ENCODE results near the gene GM2A. TPM values are rescaled to one million over a fixed set of nuclear protein-coding genes. Genes with fewer than 3 reads are reported as not detected.
"Not testable (repeated sequence)": the region's sequence is repeated elsewhere in the genome, so short reads cannot be mapped to it uniquely, and the experiment has no call there.

GM2A gene
- polyA plus RNA-seq, 3 donors, result 7.8 to 14.1 (median 10.1) TPM

GRCh38 chr5:151271336-151271735 is 18.4 kb downstream of the GM2A start:
- no peak overlapping the region for H3K27ac ChIP-seq (ENCODE audit: low read depth, low read length)

- H3K27ac ChIP-seq (ENCODE audit: low read depth, low read length), result no peak overlapping the region
Observed at GRCh38 chr5:151274666-151275065, 21.7 kb downstream of the GM2A start.

- H3K27ac ChIP-seq (ENCODE audit: low read depth, low read length), result no peak overlapping the region
- WGBS, 3 donors, result 92 to 98% (median 95%) methylated on average over 2 of the region's 2 CpGs
Observed at GRCh38 chr5:151275803-151276202, 22.8 kb downstream of the GM2A start.

GRCh38 chr5:151278845-151279244 is 25.9 kb downstream of the GM2A start:
- WGBS, 3 donors, result 69 to 83% (median 78%) methylated on average over 5 of the region's 5 CpGs
- H3K27ac ChIP-seq (ENCODE audit: low read depth, low read length), result no peak overlapping the region

GRCh38 chr5:151280443-151280842 is 27.5 kb downstream of the GM2A start:
- WGBS, 3 donors, result 85 to 94% (median 89%) methylated on average over 2 of the region's 2 CpGs
- no peak overlapping the region for H3K27ac ChIP-seq (ENCODE audit: low read depth, low read length)

- H3K27ac ChIP-seq (ENCODE audit: low read depth, low read length), result no peak overlapping the region
- 90 to 95% (median 92%) methylated on average over 13 of the region's 13 CpGs for WGBS, 3 donors
Observed at GRCh38 chr5:151281001-151281639, 28.1 kb downstream of the GM2A start.

- H3K27ac ChIP-seq (ENCODE audit: low read depth, low read length), result no peak overlapping the region
- WGBS, 3 donors, result 70 to 89% (median 84%) methylated on average over 4 of the region's 4 CpGs
Observed at GRCh38 chr5:151283120-151283825, 30.3 kb downstream of the GM2A start.

GRCh38 chr5:151284392-151284967 is 31.5 kb downstream of the GM2A start:
- H3K27ac ChIP-seq (ENCODE audit: low read depth, low read length), result no peak overlapping the region
- WGBS, 3 donors, result 28 to 32% (median 31%) methylated on average over 8 of the region's 8 CpGs

- WGBS, 3 donors, result 54 to 75% (median 68%) methylated on average over 5 of the region's 5 CpGs
- no peak overlapping the region for H3K27ac ChIP-seq (ENCODE audit: low read depth, low read length)
Observed at GRCh38 chr5:151285683-151286082, 32.7 kb downstream of the GM2A start.

- H3K27ac ChIP-seq (ENCODE audit: low read depth, low read length), result no peak overlapping the region
- WGBS, 3 donors, result 84 to 94% (median 86%) methylated on average over 1 of the region's 1 CpG
Observed at GRCh38 chr5:151286246-151286645, 33.3 kb downstream of the GM2A start.

- H3K27ac ChIP-seq (ENCODE audit: low read depth, low read length), result no peak overlapping the region
- WGBS, 3 donors, result 47 to 76% (median 63%) methylated on average over 2 of the region's 2 CpGs
Observed at GRCh38 chr5:151288180-151288579, 35.2 kb downstream of the GM2A start.

GRCh38 chr5:151293624-151294023 is 40.6 kb downstream of the GM2A start:
- 39 to 60% (median 54%) methylated on average over 4 of the region's 4 CpGs for WGBS, 3 donors
- H3K27ac ChIP-seq (ENCODE audit: low read depth, low read length), result no peak overlapping the region

GRCh38 chr5:151295138-151295537 is 42.2 kb downstream of the GM2A start:
- WGBS, 3 donors, result 48 to 60% (median 54%) methylated on average over 5 of the region's 5 CpGs
- H3K27ac ChIP-seq (ENCODE audit: low read depth, low read length), result no peak overlapping the region

GRCh38 chr5:151295791-151296477 is 42.9 kb downstream of the GM2A start:
- 27 to 57% (median 35%) methylated on average over 7 of the region's 7 CpGs for WGBS, 3 donors
- no peak overlapping the region for H3K27ac ChIP-seq (ENCODE audit: low read depth, low read length)

- 50 to 86% (median 85%) methylated on average over 1 of the region's 1 CpG for WGBS, 3 donors
- H3K27ac ChIP-seq (ENCODE audit: low read depth, low read length), result no peak overlapping the region
Observed at GRCh38 chr5:151296478-151296830, 43.5 kb downstream of the GM2A start.

GRCh38 chr5:151296974-151297373 is 44.0 kb downstream of the GM2A start:
- WGBS, 3 donors, result 58 to 82% (median 76%) methylated on average over 2 of the region's 2 CpGs
- no peak overlapping the region for H3K27ac ChIP-seq (ENCODE audit: low read depth, low read length)

GRCh38 chr5:151298063-151298855 is 45.3 kb downstream of the GM2A start:
- WGBS, 3 donors, result 28 to 85% (median 59%) methylated on average over 6 of the region's 6 CpGs
- no peak overlapping the region for H3K27ac ChIP-seq (ENCODE audit: low read depth, low read length)

- no peak within 1 kb of the TSS for H3K27ac ChIP-seq (ENCODE audit: low read depth, low read length)
- 66 to 87% (median 86%) methylated on average over 2 of the region's 2 CpGs for WGBS, 3 donors
Observed at GRCh38 chr5:151303666-151304065, 50.7 kb downstream of the GM2A start, which contains the start of gene SLC36A3. SLC36A3 (minus strand) TSS chr5:151303766; CDS start chr5:151303354, 412 bp downstream.

- not testable (repeated sequence) for H3K27ac ChIP-seq (ENCODE audit: low read depth, low read length)
- WGBS, 3 donors, result 98% methylated on average over 20 to 27 of the region's 27 CpGs
Observed at GRCh38 chr5:151309266-151309665, 56.3 kb downstream of the GM2A start.

Measured in adipose tissue (tissue), 3 donors.